Measurements from ENCODE around the gene EPHB4.

EPHB4 gene

DNA sequence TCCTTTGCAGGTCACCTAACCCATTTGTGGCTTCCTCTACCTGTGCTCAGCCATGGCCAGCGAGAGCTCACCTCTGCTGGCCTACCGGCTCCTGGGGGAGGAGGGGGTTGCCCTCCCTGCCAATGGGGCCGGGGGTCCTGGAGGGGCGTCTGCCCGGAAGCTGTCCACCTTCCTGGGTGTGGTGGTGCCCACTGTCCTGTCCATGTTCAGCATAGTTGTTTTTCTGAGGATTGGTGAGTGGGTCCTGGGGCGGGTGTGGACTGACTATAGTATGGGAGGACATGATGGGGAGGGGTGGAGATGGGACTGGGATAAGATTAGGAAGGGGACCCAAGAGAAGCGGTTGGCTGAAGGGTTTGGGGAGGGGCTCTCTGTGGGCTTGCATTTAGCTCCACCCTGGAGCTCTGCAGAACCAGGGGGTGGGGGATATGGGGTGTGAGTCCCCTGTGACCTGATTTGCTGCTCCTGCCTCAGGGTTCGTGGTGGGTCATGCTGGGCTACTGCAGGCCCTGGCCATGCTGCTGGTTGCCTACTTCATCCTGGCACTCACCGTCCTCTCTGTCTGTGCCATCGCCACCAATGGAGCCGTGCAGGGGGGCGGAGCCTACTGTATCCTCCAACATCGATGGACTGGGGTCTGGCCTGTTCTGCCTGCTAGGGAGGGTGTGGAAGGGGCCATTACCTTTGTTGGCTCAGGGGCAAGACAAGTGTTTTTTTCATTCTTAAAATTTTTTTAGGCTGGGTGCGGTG is 27.0 kb upstream of the EPHB4 start:
- DNase-seq = no peak

DNA sequence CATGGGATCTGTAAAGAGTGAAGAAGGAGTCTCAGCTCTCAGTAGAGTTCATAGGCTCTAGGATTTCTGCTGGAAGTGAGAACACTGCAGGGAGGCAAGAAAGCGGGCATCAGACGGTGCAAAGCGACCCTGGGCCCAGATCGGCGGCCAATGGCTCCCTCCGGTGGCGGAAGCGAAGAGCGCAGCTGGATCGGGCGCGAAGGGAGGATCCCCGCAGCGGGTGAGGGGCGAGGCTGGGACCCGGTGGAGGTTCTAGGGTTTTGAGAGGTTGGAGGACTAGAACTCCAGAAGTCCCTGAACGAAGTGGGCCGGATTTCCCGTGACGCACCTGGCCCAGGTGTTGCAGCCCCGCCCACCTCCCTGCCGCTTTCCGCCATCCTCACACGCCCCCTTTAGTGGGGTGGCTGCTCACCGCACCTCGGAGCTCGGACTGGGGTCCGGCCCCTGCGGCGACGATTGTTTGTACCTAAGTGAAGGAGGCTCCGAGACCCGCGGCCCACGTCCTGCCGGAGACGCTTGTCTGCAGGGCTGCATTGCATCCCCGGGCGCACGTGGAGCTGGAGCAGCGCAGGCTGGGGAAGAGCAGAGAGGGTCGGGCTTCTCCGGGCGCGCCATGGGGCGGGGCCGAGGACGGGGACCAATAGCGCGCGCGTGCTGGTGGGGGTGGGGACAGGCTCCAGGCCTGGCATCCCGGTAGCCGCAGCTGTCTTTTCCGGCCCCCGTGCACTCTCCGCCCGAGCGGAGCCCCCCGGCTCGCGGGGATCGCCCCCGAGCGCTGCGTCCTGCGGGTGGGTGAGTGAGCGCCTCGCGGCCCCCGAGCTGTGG is 24.9 kb upstream of the EPHB4 start, which contains the start of gene SLC12A9:
SLC12A9 (plus strand) TSS at position 666 of the 825 bp plus-strand sequence. CDS start 1,485 bp downstream, outside the sequence.
- DNase-seq = peak; percentile 80 to 93 (median 86)

DNA sequence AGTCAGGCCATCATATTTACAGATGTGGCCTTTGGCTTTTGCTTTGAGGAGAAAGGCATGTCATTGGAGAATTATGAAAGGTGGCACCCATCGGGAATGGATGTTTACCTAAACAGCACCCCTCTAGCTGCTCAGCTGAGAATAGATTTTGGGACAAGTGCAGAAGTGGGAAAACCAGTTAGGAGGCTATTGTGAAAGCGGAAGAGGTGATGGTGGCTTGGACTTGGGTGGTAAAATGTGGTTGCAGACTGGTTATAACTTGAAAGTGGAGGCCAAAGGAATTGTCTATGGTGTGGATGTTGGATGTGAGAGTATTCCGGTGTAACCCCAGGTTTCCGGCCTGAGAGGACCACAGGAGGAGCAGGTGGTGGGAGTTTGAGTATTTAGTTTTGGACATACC is 20.0 kb upstream of the EPHB4 start:
- no peak for DNase-seq

- DNase-seq = no peak
Measured at GRCh38 chr7:100840470-100841100, 13.3 kb upstream of the EPHB4 start.

GRCh38 chr7:100839361-100839760 is 12.0 kb upstream of the EPHB4 start:
- DNase-seq = no peak

GRCh38 chr7:100837099-100837836 is 9.9 kb upstream of the EPHB4 start:
- DNase-seq = peak; percentile 28 to 62 (median 49)

- no peak for DNase-seq
Measured at GRCh38 chr7:100836812-100837098, 9.4 kb upstream of the EPHB4 start.

GRCh38 chr7:100835903-100836811 is 8.8 kb upstream of the EPHB4 start:
- DNase-seq = no peak

GRCh38 chr7:100832281-100832633 is 4.9 kb upstream of the EPHB4 start:
- DNase-seq = no peak

- no peak for DNase-seq
Measured at GRCh38 chr7:100830396-100830795, 3.1 kb upstream of the EPHB4 start.

- DNase-seq = no peak
Measured at GRCh38 chr7:100829150-100829716, 1.9 kb upstream of the EPHB4 start.

DNA sequence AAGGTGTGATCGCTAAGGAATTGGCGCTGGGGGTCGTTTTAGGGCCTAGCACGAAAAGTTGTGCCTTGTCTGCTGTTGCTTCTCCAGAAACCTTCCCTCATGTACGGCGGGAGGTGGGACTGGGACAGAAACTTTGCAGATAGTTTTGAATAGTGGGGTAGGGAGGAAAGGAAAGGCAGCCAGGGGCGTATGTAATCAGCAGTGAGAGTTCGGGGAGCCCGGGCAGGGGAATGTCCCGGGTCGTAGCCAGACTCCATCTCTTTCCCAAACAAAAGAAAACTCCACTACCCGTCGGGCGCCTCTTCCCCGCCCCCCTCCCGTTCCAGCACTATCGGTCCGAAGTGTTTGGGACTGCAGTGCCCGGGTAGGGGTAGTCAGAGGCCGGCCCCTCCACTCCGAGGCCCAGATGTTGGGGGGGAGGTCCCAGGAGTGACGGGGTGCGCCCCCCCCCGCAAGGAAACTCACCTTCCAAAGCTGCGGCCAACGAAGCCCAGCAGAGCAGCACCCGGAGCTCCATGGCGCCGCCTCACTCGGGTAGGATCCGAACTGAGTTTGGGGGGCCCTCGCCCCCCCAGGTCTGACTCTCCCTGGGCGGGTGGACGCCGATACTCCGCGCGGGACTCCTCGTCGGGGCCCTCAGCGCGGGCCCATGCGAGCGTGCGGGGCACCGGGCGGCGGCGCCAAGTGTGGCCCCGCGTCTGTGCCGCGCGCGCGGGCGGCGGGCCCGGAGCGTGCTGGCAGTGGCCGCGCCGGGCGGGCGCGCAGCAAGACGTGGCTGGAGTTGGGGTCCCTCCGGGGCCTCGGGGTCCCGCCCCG is 601 bp downstream of the EPHB4 start:
- DNase-seq = no peak

DNA sequence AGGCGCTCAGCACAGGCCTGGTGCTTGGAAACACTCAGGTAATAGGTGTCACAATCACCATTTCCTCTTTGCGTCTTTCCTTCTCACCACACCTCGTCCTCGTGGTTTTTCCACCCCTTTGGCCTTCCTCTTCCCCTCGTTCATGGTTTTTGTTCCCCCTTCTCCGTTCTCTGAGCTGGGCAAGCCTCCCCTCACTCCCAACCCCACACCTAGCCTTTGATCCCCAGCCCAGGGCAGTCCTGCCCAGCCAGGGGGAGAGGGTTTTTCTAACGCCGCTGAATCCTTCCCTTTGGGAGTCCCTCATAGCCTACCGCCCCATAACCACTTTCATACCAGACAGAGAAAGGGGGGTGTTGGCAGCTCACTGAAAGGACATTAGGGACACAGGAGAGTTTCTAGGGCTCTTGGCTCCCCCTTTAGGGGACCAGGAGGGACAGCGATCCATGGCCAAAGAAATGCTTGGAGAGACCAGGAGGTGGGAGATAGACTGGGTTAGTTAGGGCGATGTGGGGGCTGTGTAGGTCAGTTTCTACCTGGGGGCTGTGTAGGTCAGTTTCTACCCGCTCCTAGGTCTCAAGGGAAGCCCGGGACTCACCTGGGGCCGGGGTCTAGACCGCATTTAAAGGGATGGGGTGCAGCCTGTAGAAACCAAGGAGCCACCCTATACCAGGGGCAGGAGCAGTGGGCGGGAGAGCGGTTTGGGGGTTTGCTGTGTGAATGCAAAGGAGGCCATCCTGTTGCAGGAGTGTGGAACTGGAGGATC is 1.4 kb downstream of the EPHB4 start:
- no peak for DNase-seq

GRCh38 chr7:100825215-100825671 is 2.1 kb downstream of the EPHB4 start:
- no peak for DNase-seq

- DNase-seq = no peak
Measured at GRCh38 chr7:100824499-100825214, 2.7 kb downstream of the EPHB4 start.

DNA sequence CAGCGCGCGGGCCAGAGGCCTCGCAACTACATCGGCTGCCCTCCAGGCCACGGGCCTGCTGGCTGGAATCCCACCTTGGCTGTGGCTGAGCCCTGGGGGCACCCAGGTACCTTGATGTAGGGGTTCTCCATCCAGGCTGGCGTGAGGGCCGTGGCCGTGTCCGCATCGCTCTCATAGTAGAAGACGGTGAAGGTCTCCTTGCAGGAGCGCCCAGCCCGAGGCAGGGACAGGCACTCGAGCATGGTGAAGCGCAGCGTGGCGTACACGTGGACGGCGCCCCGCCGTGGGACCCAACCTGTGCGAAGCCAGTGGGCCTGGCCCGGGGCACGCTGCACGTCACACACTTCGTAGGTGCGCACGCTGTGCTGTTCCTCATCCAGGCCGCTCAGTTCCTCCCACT is 3.8 kb downstream of the EPHB4 start:
- DNase-seq = no peak

DNA sequence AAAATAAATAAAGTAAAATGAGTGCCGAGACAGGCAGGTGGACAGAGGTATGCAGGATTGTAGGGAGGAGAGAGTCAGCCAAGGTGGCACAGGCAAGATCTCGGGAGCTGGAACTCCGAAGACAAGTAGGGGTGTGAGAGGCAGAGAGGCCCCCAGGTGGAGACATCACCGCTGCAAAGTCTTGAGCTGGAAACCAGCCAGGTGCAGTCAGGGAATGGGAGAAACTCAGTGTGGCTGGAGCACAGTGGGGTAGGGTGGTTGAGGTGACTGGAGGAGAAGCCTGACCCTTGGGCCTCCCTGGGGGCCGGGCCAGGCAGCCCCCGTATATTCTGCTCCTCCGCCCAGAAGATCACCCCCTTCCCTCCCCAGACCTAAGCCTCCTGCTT is 4.2 kb downstream of the EPHB4 start:
- no peak for DNase-seq

DNA sequence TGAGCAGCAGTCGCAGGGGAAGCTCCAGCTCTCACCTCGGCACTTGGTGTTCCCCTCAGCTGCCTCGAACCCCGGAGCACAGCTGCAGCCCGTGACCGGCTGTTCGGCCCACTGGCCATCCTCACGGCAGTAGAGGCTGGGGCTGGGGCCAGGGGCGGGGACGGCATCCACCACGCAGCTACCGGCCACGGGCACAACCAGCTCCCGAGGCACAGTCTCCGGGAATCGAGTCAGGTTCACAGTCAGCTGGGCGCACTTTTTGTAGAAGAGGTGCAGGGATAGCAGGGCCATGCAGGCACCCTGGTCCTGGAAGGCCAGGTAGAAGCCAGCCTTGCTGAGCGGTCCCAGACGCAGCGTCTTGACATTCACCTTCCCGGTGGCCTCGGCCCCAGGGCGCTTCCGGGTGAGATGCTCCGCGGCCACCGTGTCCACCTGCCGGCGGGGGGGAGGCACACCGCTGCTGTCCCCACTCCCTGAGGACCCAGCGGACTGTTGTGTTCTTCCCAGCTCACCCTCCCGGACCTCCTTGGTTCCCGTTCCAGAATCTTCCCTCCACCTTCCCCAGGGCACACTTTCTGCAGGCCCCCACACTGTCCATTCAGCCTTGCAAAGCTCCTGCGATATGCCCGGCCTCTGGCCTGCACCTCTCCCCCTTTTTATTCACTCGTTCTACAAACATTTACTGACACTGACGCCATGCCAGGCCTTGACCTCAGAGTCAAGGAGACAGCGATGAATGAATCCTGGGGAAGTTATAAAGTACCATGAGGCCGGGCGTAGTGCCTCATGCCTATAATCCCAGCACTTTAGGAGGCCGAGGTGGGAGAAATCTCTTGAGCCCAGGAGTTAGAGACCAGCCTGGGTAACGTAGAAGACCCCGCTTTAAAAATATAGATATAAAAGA is 4.8 kb downstream of the EPHB4 start:
- no peak for DNase-seq

All from stimulated activated naive CD4-positive, alpha-beta T cell (primary cell).